GM19467 (cell line): ENCODE data around the gene CDSN.

Experiments used
- ATAC-seq: cut with Tn5 transposase; IDR thresholded peaks from one replicate; pipeline ENCODE4 v1.9.1; 2021; ENCODE audit warnings: mild to moderate bottlenecking, moderate library complexity; ENCODE audit not compliant: unreplicated experiment

The CDSN gene

GRCh38 chr6:31149827-31150447 lies 29.7 kb upstream of the CDSN start:
- no peak for ATAC-seq

GRCh38 chr6:31145386-31145785 lies 25.1 kb upstream of the CDSN start:
- ATAC-seq: no peak

- no peak for ATAC-seq
Observed at GRCh38 chr6:31144970-31145340, 24.7 kb upstream of the CDSN start.

GRCh38 chr6:31144296-31144969 lies 24.2 kb upstream of the CDSN start:
- ATAC-seq: no peak

GRCh38 chr6:31143148-31143547 lies 22.9 kb upstream of the CDSN start:
- no peak for ATAC-seq

- no peak for ATAC-seq
Observed at GRCh38 chr6:31142361-31142761, 22.1 kb upstream of the CDSN start.

GRCh38 chr6:31140643-31141042 lies 20.4 kb upstream of the CDSN start:
- ATAC-seq: no peak

GRCh38 chr6:31139599-31139998 lies 19.4 kb upstream of the CDSN start:
- ATAC-seq: no peak

- no peak for ATAC-seq
Observed at GRCh38 chr6:31138982-31139381, 18.7 kb upstream of the CDSN start, which contains the start of gene PSORS1C2. PSORS1C2 (minus strand) TSS chr6:31139066; CDS start chr6:31139026, 40 bp downstream.

- no peak for ATAC-seq
Observed at GRCh38 chr6:31135710-31136109, 15.5 kb upstream of the CDSN start.

GRCh38 chr6:31132806-31133205 lies 12.6 kb upstream of the CDSN start:
- no peak for ATAC-seq

- no peak for ATAC-seq
Observed at GRCh38 chr6:31131595-31131994, 11.3 kb upstream of the CDSN start.

GRCh38 chr6:31130751-31131150 lies 10.5 kb upstream of the CDSN start:
- ATAC-seq: no peak

- ATAC-seq: no peak
Observed at GRCh38 chr6:31129130-31129529, 8.9 kb upstream of the CDSN start.

GRCh38 chr6:31128093-31128676 lies 7.9 kb upstream of the CDSN start:
- no peak for ATAC-seq

GRCh38 chr6:31126396-31127175 lies 6.3 kb upstream of the CDSN start:
- no peak for ATAC-seq

- no peak for ATAC-seq
Observed at GRCh38 chr6:31125586-31126363, 5.5 kb upstream of the CDSN start.

GRCh38 chr6:31125162-31125561 lies 4.9 kb upstream of the CDSN start:
- ATAC-seq: no peak

GRCh38 chr6:31122791-31123706 lies 2.8 kb upstream of the CDSN start:
- ATAC-seq: no peak
